Measurements from ENCODE around the gene PDSS2. TPM values are rescaled to one million over a fixed set of nuclear protein-coding genes. Genes with fewer than 3 reads are reported as not detected.
"Not testable (repeated sequence)": the region's sequence is repeated elsewhere in the genome, so short reads cannot be mapped to it uniquely, and the experiment has no call there.

Gene PDSS2
- total RNA-seq, 2 experiments from 2014 or later: 12.6 to 14.9 TPM

GRCh38 chr6:107390056-107390455, 69.3 kb downstream of the PDSS2 start:
- CTCF ChIA-PET: no interaction called here
- POLR2A ChIA-PET: no interaction called here

- CTCF ChIA-PET: no interaction called here
- POLR2A ChIA-PET: no interaction called here
Observed at GRCh38 chr6:107386904-107387303, 72.5 kb downstream of the PDSS2 start.

- ChIA-PET POLR2A (no interaction called here), CTCF (interaction anchor here (0.6 kb wide), 1 partner anchor 30 kb away, joined by 3 read pairs; no protein-coding TSS in a partner anchor)
Observed at GRCh38 chr6:107386340-107386739, 73.0 kb downstream of the PDSS2 start.

- ChIA-PET POLR2A (no interaction called here), CTCF (no interaction called here)
Observed at GRCh38 chr6:107383705-107384104, 75.7 kb downstream of the PDSS2 start.

GRCh38 chr6:107374264-107374663, 85.1 kb downstream of the PDSS2 start:
- CTCF ChIA-PET: no interaction called here
- POLR2A ChIA-PET: no interaction called here

GRCh38 chr6:107369493-107369892, 89.9 kb downstream of the PDSS2 start:
- ChIA-PET CTCF (no interaction called here), POLR2A (no interaction called here)

GRCh38 chr6:107368471-107368870, 90.9 kb downstream of the PDSS2 start:
- ChIA-PET CTCF (no interaction called here), POLR2A (no interaction called here)

- CTCF ChIA-PET, POLR2A ChIA-PET: not testable (repeated sequence)
Observed at GRCh38 chr6:107364173-107364572, 95.2 kb downstream of the PDSS2 start.

GRCh38 chr6:107361753-107362604, 97.4 kb downstream of the PDSS2 start:
- ChIA-PET CTCF (no interaction called here), POLR2A (no interaction called here)

GRCh38 chr6:107360476-107360875, 98.9 kb downstream of the PDSS2 start:
- POLR2A ChIA-PET: no interaction called here

GRCh38 chr6:107357842-107358241, 101.5 kb downstream of the PDSS2 start:
- POLR2A ChIA-PET: no interaction called here
- CTCF ChIA-PET: no interaction called here

More at GRCh38 chr6:107360476-107360875, 98.9 kb downstream of the PDSS2 start:
- CTCF ChIA-PET: no interaction called here

- POLR2A ChIA-PET: no interaction called here
- CTCF ChIA-PET: no interaction called here
Observed at GRCh38 chr6:107357031-107357430, 102.3 kb downstream of the PDSS2 start.

GRCh38 chr6:107355659-107356058, 103.7 kb downstream of the PDSS2 start:
- ChIA-PET CTCF (no interaction called here), POLR2A (no interaction called here)

GRCh38 chr6:107354451-107354850, 104.9 kb downstream of the PDSS2 start:
- ChIA-PET POLR2A (no interaction called here), CTCF (no interaction called here)

GRCh38 chr6:107353773-107354382, 105.5 kb downstream of the PDSS2 start:
- CTCF ChIA-PET: no interaction called here
- POLR2A ChIA-PET: no interaction called here

GRCh38 chr6:107348224-107348623, 111.1 kb downstream of the PDSS2 start:
- CTCF ChIA-PET: no interaction called here
- POLR2A ChIA-PET: no interaction called here

GRCh38 chr6:107345393-107345792, 114.0 kb downstream of the PDSS2 start:
- ChIA-PET CTCF (no interaction called here), POLR2A (no interaction called here)

- POLR2A ChIA-PET: no interaction called here
- CTCF ChIA-PET: no interaction called here
Observed at GRCh38 chr6:107344981-107345380, 114.4 kb downstream of the PDSS2 start.

- ChIA-PET CTCF (no interaction called here), POLR2A (no interaction called here)
Observed at GRCh38 chr6:107344383-107344782, 115.0 kb downstream of the PDSS2 start.

GRCh38 chr6:107342144-107342543, 117.2 kb downstream of the PDSS2 start:
- POLR2A ChIA-PET: no interaction called here

GRCh38 chr6:107340881-107341280, 118.5 kb downstream of the PDSS2 start:
- ChIA-PET POLR2A (no interaction called here), CTCF (interaction anchor here (1.0 kb wide), 1 partner anchor 253 kb away, joined by 3 read pairs; no protein-coding TSS in a partner anchor)

More at GRCh38 chr6:107342144-107342543, 117.2 kb downstream of the PDSS2 start:
- CTCF ChIA-PET: no interaction called here
